Measurements from ENCODE around the gene TSPAN2. TPM values are rescaled to one million over a fixed set of nuclear protein-coding genes. Genes with fewer than 3 reads are reported as not detected.

TSPAN2 gene
- total and polyA plus RNA-seq, 2 experiments from 2014 or later, result 11.2 to 11.8 TPM

DNA sequence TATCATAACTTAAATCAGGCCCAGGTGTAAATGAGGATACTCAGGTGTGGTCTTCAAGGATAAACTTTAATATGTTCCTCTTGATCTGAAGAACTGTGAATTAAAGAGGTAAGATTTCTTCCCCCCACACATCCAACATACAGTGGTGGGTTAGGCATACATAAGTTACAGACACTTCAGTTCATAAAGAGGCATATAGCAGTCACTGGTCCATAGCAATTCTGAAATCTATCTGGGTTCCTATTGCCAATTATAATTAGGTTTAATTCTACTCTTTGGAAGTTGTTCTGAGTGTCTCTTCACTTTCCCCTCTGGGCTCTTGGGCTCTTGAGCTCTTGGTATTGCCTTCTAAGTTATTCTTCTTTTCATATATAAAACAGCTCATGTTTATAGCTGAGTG lies 32.5 kb upstream of the TSPAN2 start (continued):
- no peak for TF ChIP-seq ZNF462 (CRISPR knock-in tag; IDR thresholded peaks at IDR 0.05)
- no peak for TF ChIP-seq CTCF (conservative IDR thresholded peaks at IDR 0.05; ENCODE audit: low read depth in 2 of 2)

GRCh38 chr1:115120296-115120695 lies 31.0 kb upstream of the TSPAN2 start:
- no peak for ATAC-seq
- Histone ChIP-seq H3K4me1 (ENCODE audit: insufficient read depth) (no peaks in the 10 kb centered on the region; the same call in 1 of the 2 replicates), H3K4me3 (no peak overlapping the region), H3K27me3 (ENCODE audit: insufficient read depth) (no peaks in the 10 kb centered on the region), H4K20me1 (replicated peaks; ENCODE audit: insufficient read depth) (no peaks in the 10 kb centered on the region), H3F3A (replicated peaks; ENCODE audit: low read depth) (no peaks in the 10 kb centered on the region), H3K9me2 (ENCODE audit: insufficient read depth) (0 out of 2 replicates have a peak, but pooled peaks cover 3% of the 10 kb centered on the region), H3K79me2 (replicated peaks; ENCODE audit: insufficient read depth) (no peaks in the 10 kb centered on the region), H3K27ac (ENCODE audit: low read depth) (no peak overlapping the region), H3K36me3 (ENCODE audit: insufficient read depth) (no peaks in the 10 kb centered on the region), H3K4me2 (no peak overlapping the region), H2AFZ (no peak overlapping the region)
- peaks cover 1% of the 10 kb centered on the region for H3K27me3 Mint-ChIP-seq (ENCODE audit: insufficient read depth, low read depth, poor library complexity)
- peaks cover 5% of the 10 kb centered on the region; the same call in 2 of the 3 replicates for H3K4me1 Mint-ChIP-seq
- peaks cover 39% of the 10 kb centered on the region for H3K9me3 Mint-ChIP-seq
- H3K36me3 Mint-ChIP-seq (ENCODE audit: low read depth), result peaks cover 23% of the 10 kb centered on the region
- DNase-seq (ENCODE audit: low spot score), result no peak
- no peak overlapping the region for H3K27ac Mint-ChIP-seq
- no peak overlapping the region for H3K4me3 Mint-ChIP-seq
- TF ChIP-seq CREB1 (CRISPR knock-in tag; IDR thresholded peaks at IDR 0.05; ENCODE audit: low read depth) (no peak), EZH2phosphoT487 (IDR thresholded peaks at IDR 0.05; ENCODE audit: unreplicated experiment) (no peak), STAT1 (IDR thresholded peaks at IDR 0.05; ENCODE audit: unreplicated experiment) (no peak), NANOG (IDR thresholded peaks at IDR 0.05; ENCODE audit: borderline replicate concordance) (no peak), EZH2 (IDR thresholded peaks at IDR 0.05; ENCODE audit: low read depth, unreplicated experiment) (no peak), CTCF (conservative IDR thresholded peaks at IDR 0.05; ENCODE audit: low read depth in 2 of 2) (no peak), ZNF331 (CRISPR knock-in tag; IDR thresholded peaks at IDR 0.05; ENCODE audit: low read depth) (no peak), POLR2AphosphoS5 (IDR thresholded peaks at IDR 0.05; ENCODE audit: low read depth) (no peak)
- TF ChIP-seq, protein P1, sequence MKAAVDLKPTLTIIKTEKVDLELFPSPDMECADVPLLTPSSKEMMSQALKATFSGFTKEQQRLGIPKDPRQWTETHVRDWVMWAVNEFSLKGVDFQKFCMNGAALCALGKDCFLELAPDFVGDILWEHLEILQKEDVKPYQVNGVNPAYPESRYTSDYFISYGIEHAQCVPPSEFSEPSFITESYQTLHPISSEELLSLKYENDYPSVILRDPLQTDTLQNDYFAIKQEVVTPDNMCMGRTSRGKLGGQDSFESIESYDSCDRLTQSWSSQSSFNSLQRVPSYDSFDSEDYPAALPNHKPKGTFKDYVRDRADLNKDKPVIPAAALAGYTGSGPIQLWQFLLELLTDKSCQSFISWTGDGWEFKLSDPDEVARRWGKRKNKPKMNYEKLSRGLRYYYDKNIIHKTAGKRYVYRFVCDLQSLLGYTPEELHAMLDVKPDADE (IDR thresholded peaks at IDR 0.05), result no peak

All from GM23338 (cell line).